Thoracic aorta (tissue), 2 donors: ENCODE data around the gene MECR. TPM values are rescaled to one million over a fixed set of nuclear protein-coding genes. Genes with fewer than 3 reads are reported as not detected.

Source experiments
- ATAC-seq: fragments of 150-250 bp; one replicate; pipeline ENCODE4 v1.8.0; 2017; ENCODE audit warnings: low read depth; ENCODE audit not compliant: insufficient number of reproducible peaks, low FRiP score
- DNase-seq: peaks from one replicate; pipeline ENCODE4 v3.0.0-alpha.2; 2020; ENCODE audit warnings: low spot score
- H3K27ac ChIP-seq, 2 donors: fragments of 200-600 bp; sonication (generic); 1 replicate in 1 of 2; 2 replicates in 1 of 2; pipeline ENCODE4 v1.5.1; 2016; ENCODE audit warnings: mild to moderate bottlenecking in 2 of 2, moderate library complexity in 2 of 2
- H3K27me3 ChIP-seq: fragments of 200-600 bp; sonication (generic); replicated peaks from 2 replicates; pipeline ENCODE4 v1.6.0; 2016; ENCODE audit warnings: mild to moderate bottlenecking; ENCODE audit not compliant: insufficient read depth
- H3K36me3 ChIP-seq: fragments of 200-600 bp; sonication (generic); one replicate; pipeline ENCODE4 v1.5.1; 2016
- H3K4me1 ChIP-seq, 2 donors: fragments of 200-600 bp; sonication (generic); 1 replicate in 1 of 2; 2 replicates in 1 of 2; pipeline versions ENCODE4 v1.5.1 to v1.6.0; 2016; ENCODE audit warnings: low read depth in 2 of 2, mild to moderate bottlenecking in 1 of 2; ENCODE audit not compliant: control insufficient read depth in 1 of 2
- H3K4me3 ChIP-seq: fragments of 200-600 bp; sonication (generic); 2 replicates; pipeline ENCODE4 v1.5.1; 2016; ENCODE audit warnings: mild to moderate bottlenecking
- H3K9me3 ChIP-seq: fragments of 200-600 bp; sonication (generic); 2 replicates; pipeline ENCODE4 v1.5.1; 2016
- CTCF ChIP-seq: fragments of 200-600 bp; sonication (generic); IDR thresholded peaks from one replicate; pipeline ENCODE4 v1.5.1; 2019; ENCODE audit warnings: antibody characterized with exemption
- total RNA-seq, 2 donors: library from RNA; depleted of rRNA; stranded (reverse); fragments of >200 nt; gene quantifications; one replicate each; pipeline versions ENCODE4 v1.1.0 to v1.2.3, GENCODE V29; 2016

MECR gene
- total RNA-seq, 2 donors from 2014 or later: 9.2 to 32.0 TPM

- Histone ChIP-seq H3K4me3 (no peak overlapping the region), H3K9me3 (no peaks in the 10 kb centered on the region), H3K4me1 (peaks cover 0 to 10% of the 10 kb centered on the region in 2 donors), H3K36me3 (peaks cover 26% of the 10 kb centered on the region), H3K27me3 (no peaks in the 10 kb centered on the region), H3K27ac (no peak overlapping the region)
- ATAC-seq (no peak), DNase-seq (no peak)
- no peak for TF ChIP-seq CTCF
Measured at GRCh38 chr1:29200906-29201594, 29.7 kb downstream of the MECR start.

- peaks cover 0 to 10% of the 10 kb centered on the region in 2 donors for H3K4me1 ChIP-seq
- peaks cover 27% of the 10 kb centered on the region for H3K36me3 ChIP-seq
- ATAC-seq (no peak), DNase-seq (no peak)
- no peaks in the 10 kb centered on the region for H3K9me3 ChIP-seq
- no peak overlapping the region for H3K27ac ChIP-seq
- H3K4me3 ChIP-seq: no peak overlapping the region
- no peak for TF ChIP-seq CTCF
- H3K27me3 ChIP-seq: no peaks in the 10 kb centered on the region
Measured at GRCh38 chr1:29197993-29198392, 32.7 kb downstream of the MECR start.

- H3K4me3 ChIP-seq: no peak overlapping the region
- ATAC-seq (no peak), DNase-seq (no peak)
- no peak for TF ChIP-seq CTCF
- peaks cover 0 to 9% of the 10 kb centered on the region in 2 donors for H3K4me1 ChIP-seq
- H3K27ac ChIP-seq: no peak overlapping the region
- H3K9me3 ChIP-seq: no peaks in the 10 kb centered on the region
- no peaks in the 10 kb centered on the region for H3K27me3 ChIP-seq
- peaks cover 27% of the 10 kb centered on the region for H3K36me3 ChIP-seq
Measured at GRCh38 chr1:29197590-29197924, 33.2 kb downstream of the MECR start.

- Histone ChIP-seq H3K4me1 (peaks cover 0 to 3% of the 10 kb centered on the region in 2 donors), H3K27me3 (no peaks in the 10 kb centered on the region), H3K36me3 (peaks cover 27% of the 10 kb centered on the region), H3K4me3 (no peak overlapping the region), H3K27ac (no peak overlapping the region), H3K9me3 (no peaks in the 10 kb centered on the region)
- no peak for DNase-seq
- ATAC-seq: no peak
- TF ChIP-seq CTCF: no peak
Measured at GRCh38 chr1:29196863-29197589, 33.7 kb downstream of the MECR start.

- Histone ChIP-seq H3K27me3 (no peaks in the 10 kb centered on the region), H3K36me3 (peaks cover 26% of the 10 kb centered on the region), H3K4me1 (no peaks in the 10 kb centered on the region), H3K9me3 (no peaks in the 10 kb centered on the region), H3K4me3 (no peak overlapping the region), H3K27ac (no peak overlapping the region)
- TF ChIP-seq CTCF: no peak
- no peak for DNase-seq
- no peak for ATAC-seq
Measured at GRCh38 chr1:29195881-29196291, 34.8 kb downstream of the MECR start.
